AG09309 (cell line): ENCODE data around the gene CYP2A7.
"Not testable (repeated sequence)": the region's sequence is repeated elsewhere in the genome, so short reads cannot be mapped to it uniquely, and the experiment has no call there.

ENCODE experiments used
- DNase-seq: peaks from one replicate; pipeline ENCODE4 v3.0.0-alpha.2; 2010; ENCODE audit warnings: low read depth
- H3K4me3 ChIP-seq: 2 replicates; pipeline ENCODE4 v1.5.1; 2011; ENCODE audit warnings: mild to moderate bottlenecking, low read depth, low read length, moderate library complexity; ENCODE audit not compliant: control insufficient read depth
- CTCF ChIP-seq: IDR thresholded peaks from 2 replicates; pipeline ENCODE4 v1.5.1; 2011; ENCODE audit warnings: mild to moderate bottlenecking, low read depth, low read length, inconsistent platforms; ENCODE audit not compliant: insufficient read depth, control insufficient read depth; ENCODE audit errors: missing control alignments

CYP2A7 gene

DNA sequence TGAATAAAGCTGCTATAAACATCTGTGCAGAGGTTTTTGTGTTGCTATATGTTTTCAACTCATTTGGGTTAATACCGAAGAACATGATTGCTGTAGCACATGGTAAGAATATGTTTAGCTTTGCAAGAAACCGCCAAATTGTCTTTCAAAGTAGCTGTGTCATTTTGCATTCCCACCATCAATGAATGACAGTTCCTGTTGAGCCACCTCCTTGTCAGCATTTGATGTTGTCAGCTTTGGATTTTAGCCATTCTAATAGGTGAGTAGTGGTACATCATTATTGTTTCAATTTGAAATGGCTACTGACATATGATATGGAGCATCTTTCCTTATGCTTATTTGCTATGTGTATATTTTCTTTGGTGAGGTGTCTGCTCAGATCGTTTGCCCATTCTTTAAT, 40.0 kb downstream of the CYP2A7 start:
- H3K4me3 ChIP-seq, DNase-seq: not testable (repeated sequence)

GRCh38 chr19:40838477-40838876, 43.6 kb downstream of the CYP2A7 start:
- H3K4me3 ChIP-seq, DNase-seq: not testable (repeated sequence)

DNA sequence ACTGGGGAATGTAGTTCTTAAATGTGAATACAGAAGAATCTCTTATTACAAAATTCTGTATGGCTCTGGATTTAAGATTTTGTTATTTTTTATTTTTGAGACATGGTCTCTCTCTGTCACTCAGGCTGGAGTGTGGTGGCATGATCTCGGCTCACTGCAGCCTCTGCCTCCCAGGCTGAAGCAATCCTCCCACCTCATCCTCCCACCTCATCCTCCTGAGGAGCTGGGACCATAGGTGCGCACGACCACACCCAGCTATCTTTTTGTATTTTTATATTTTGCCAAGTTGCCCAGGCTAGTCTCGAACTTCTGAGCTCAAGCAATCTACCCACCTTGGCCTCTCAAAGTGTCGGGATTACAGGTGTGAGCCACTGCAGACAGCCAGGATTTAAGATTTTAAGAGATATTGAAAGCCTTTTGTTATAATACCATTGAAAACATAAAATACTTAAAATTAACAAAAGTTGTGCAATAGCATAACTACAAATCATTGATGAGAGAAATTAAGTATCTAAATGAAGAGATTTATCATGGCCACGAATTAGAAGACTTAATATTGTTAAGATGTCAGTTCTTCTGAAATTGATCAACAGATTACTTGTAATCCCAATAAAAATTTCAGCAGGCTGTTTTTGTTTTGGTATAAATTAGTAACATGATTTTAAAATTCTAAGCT, 45.1 kb downstream of the CYP2A7 start:
- DNase-seq: no peak
- no peak overlapping the region for H3K4me3 ChIP-seq
- no peak for TF ChIP-seq CTCF

GRCh38 chr19:40833728-40834533, 48.1 kb downstream of the CYP2A7 start:
- DNase-seq, H3K4me3 ChIP-seq: not testable (repeated sequence)

- not testable (repeated sequence) for DNase-seq, H3K4me3 ChIP-seq
These were observed 49.6 kb downstream of the CYP2A7 start for GRCh38 chr19:40832431-40832790.

DNA sequence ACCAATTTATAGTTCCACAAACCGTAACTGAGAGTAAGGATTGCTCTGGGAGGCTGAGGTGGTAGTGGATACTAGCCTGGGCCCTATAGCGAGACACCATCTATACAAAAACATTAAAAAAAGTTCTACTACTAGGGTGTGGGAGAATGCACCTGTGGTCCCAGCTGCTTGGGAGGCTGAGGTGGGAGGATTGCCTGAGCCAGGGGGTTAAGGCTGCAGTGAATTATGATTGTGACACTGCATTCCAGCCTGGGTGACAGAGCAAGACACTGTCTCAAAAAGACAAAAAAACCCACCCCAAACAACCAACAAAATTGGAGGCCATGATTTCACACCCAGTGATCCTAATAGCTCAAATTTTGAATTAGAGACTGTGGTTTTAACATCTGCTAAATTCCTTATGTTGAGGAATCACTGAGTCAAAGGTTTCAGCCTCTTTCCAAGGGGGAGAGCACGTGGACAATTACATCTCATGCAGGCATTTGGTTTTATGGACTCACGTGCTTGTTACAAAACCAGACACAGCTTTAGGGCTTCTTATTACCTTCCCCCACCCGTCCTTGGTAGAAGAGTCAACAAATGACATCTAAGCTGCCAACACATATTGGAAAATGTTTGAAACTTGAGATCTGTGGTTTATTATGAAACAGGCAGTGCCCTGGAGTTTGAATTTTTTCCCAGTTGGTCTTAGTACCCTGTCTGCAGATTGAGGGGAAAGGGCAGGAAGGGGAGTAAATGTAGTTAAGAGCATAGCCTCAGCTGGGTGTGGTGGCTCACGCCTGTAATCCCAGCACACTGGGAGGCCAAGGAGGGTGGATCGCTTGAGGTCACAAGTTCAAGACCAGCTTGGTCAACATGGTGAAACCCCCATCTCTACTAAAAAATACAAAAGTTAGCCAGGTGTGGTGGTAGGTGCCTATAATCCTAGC, 50.3 kb downstream of the CYP2A7 start:
- DNase-seq: peak; percentile 99
- H3K4me3 ChIP-seq: no peak overlapping the region
- no peak for TF ChIP-seq CTCF

DNA sequence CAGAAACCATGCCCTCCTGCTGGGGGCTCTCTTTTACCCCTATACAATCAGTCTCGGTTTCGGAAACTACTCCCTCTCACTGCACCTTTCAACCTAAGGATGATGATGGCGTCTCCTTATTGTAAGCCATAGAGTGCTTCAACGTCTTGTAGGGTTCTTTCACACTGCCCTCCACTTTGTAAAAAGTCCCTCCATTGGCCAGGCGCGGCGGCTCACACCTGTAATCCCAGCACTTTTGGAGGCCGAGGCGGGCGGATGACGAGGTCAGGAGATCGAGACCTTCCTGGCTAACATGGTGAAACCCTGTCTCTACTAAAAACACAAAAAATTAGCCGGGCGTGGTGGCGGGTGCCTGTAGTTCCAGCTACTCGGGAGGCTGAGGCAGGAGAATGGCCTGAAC, 51.3 kb downstream of the CYP2A7 start:
- DNase-seq, H3K4me3 ChIP-seq: not testable (repeated sequence)

- no peak overlapping the region for H3K4me3 ChIP-seq
- TF ChIP-seq CTCF: no peak
These were observed 52.8 kb downstream of the CYP2A7 start for GRCh38 chr19:40829205-40829604.

More at GRCh38 chr19:40829205-40829604, 52.8 kb downstream of the CYP2A7 start:
- no peak for DNase-seq
